GM19239 (cell line): ENCODE results near the gene LHX4.
A peak's percentile ranks its signal among the peaks of the same experiment; 100 is the strongest.

ENCODE experiments used
- DNase-seq: peaks from one replicate; pipeline ENCODE4 v3.0.0; 2011; ENCODE audit warnings: low spot score; ENCODE audit not compliant: insufficient read length
- FAIRE-seq: peaks from 2 replicates; lab custom pipeline; 2011; peaks lifted over from hg19 to GRCh38; lab: Jason Lieb, UNC

LHX4 gene

GRCh38 chr1:180288940-180289339 lies 58.9 kb downstream of the LHX4 start:
- DNase-seq (no peak), FAIRE-seq (no peak)

DNA sequence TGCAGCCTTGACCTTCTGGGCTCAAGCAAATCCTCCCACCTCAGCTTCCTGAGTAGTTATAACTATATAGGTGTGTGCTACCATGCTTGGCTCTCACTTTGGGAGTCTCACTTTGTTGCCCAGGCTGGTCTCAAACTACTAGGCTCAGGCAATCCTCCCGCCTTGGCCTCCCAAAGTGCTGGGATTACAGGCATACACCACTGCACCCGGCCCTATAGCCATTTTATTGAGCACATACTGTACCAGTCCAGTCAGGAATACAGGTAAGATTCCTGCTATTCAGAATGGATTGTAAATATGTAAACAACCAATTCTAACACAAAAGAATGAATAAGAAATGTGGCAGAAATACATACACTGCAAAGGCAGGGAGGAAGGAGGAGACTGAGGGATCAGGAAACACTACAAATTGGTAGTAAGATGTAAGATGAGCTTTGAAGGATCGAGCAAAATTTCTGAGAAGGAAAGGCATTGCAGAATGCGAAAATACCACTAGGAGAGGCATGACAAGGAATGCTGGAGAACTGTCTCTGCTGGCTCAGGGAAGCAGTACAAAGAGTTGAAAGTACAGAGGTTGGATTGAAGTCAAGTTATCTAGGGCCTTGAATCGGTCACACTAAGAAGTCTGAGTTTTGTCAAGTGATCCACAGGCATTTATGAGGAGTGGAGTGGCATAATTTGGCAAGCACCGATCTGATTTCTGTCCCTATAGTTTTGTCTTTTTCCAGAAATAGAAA lies 60.4 kb downstream of the LHX4 start:
- FAIRE-seq (no peak), DNase-seq (no peak)

DNA sequence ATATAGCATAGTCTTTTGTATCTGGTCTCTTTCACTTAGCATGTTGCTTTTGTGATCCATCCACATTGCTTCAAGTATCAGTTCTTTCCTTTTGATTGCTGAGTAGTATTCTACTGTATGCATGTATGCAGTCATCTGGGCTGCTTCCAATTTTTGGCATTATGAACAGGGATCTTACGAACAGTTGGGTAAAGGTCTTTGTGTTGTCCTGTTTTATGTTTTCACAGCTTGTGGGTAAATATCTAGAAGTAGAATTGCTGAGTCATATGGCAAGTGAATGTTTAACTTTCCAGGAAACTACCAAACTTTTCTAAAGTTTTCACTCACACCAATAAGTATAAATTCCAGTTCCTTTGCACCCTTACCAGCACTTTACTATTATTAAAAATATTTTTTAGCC lies 60.9 kb downstream of the LHX4 start:
- no peak for FAIRE-seq
- no peak for DNase-seq

DNA sequence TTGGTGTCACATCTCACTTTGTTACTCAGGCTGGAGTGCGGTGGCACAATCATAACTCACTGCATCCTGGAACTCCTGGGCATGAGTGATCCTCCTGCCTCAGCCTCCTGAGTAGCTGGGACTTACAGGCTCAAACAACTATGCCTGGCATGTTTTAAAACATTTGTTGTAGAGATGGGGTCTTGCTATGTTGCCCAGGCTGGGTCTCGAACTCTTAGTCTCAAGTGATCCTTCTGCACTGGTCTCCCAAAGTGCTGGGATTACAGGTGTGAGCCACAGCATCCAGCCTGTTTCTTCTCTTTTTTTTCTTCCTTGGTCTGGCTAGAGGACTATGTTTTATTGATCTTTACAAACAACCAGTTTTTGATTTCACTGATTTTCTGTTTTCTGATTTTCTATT lies 64.6 kb downstream of the LHX4 start:
- no peak for FAIRE-seq
- DNase-seq: no peak

GRCh38 chr1:180295999-180296398 lies 65.9 kb downstream of the LHX4 start:
- DNase-seq (no peak), FAIRE-seq (peak; percentile 40)

- DNase-seq (no peak), FAIRE-seq (no peak)
These were observed 69.6 kb downstream of the LHX4 start for GRCh38 chr1:180299479-180300221.

GRCh38 chr1:180301135-180301742 lies 71.2 kb downstream of the LHX4 start:
- DNase-seq (no peak), FAIRE-seq (no peak)

- DNase-seq (no peak), FAIRE-seq (no peak)
These were observed 79.3 kb downstream of the LHX4 start for GRCh38 chr1:180309338-180309737.

- no peak for FAIRE-seq
- no peak for DNase-seq
These were observed 80.0 kb downstream of the LHX4 start for GRCh38 chr1:180310095-180310494.

GRCh38 chr1:180311011-180311730 lies 81.1 kb downstream of the LHX4 start:
- DNase-seq: no peak
- no peak for FAIRE-seq

- DNase-seq (no peak), FAIRE-seq (no peak)
These were observed 82.9 kb downstream of the LHX4 start for GRCh38 chr1:180312926-180313325.

DNA sequence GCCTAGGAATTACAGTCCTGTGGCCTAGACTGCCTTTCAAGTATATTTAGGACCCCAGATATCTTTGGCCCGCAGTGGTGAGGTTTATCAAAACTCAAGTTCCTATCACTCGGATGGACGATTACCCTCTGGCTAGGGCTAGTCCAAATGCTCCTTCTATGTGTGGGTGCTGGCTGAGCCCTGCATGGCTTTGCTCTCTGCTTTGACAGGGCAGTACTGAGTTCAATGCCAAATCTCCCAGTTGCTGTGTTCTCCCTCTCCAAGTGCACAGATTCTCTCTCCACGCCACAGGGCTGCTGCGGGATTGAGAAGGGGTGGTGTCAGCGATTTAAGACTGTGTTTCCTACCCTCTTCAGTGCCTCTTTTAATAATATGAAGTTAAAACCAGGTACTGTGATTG lies 97.0 kb downstream of the LHX4 start:
- DNase-seq (no peak), FAIRE-seq (no peak)
